Stimulated activated CD4-positive, alpha-beta T cell treated with anti-CD3 and anti-CD28 coated beads, Interleukin-2, amount 100 ng/mL, for 24 hours (primary cell): Measurements from ENCODE around the gene C3.

ENCODE experiments used
- DNase-seq, 2 donors: peaks; one replicate each; pipeline ENCODE4 v3.0.0-alpha.2; 2020

Gene C3

GRCh38 chr19:6744381-6745301, 24.2 kb upstream of the C3 start:
- no peak for DNase-seq

GRCh38 chr19:6743714-6744380, 23.4 kb upstream of the C3 start:
- DNase-seq, result no peak

- DNase-seq, result no peak
These were observed 22.6 kb upstream of the C3 start for GRCh38 chr19:6743066-6743465.

- DNase-seq, result peak; percentile 26 to 28
These were observed 20.3 kb upstream of the C3 start for GRCh38 chr19:6740589-6741343.

GRCh38 chr19:6739883-6740588, 19.6 kb upstream of the C3 start:
- peak; percentile 33 to 39 for DNase-seq

GRCh38 chr19:6739390-6739882, 19.0 kb upstream of the C3 start, which contains the start of gene TRIP10:
TRIP10 (plus strand) TSS chr19:6739680; CDS start chr19:6739762, 82 bp downstream.
- peak; percentile 82 to 83 for DNase-seq

GRCh38 chr19:6738787-6739389, 18.4 kb upstream of the C3 start:
- DNase-seq, result peak in 1 of 2 donors; percentile 34

- DNase-seq, result peak; percentile 80 to 81
These were observed 17.7 kb upstream of the C3 start for GRCh38 chr19:6737873-6738786.

- DNase-seq, result peak; percentile 99
These were observed 16.9 kb upstream of the C3 start, which contains the start of gene GPR108 for GRCh38 chr19:6737284-6737872. GPR108 (minus strand) TSS chr19:6737580; CDS start chr19:6737576, 4 bp downstream.

GRCh38 chr19:6736917-6737283, 16.4 kb upstream of the C3 start:
- DNase-seq, result no peak

- peak; percentile 70 to 74 for DNase-seq
These were observed 15.9 kb upstream of the C3 start for GRCh38 chr19:6736169-6736916.

- no peak for DNase-seq
These were observed 14.9 kb upstream of the C3 start for GRCh38 chr19:6735181-6735911.

GRCh38 chr19:6734096-6734696, 13.7 kb upstream of the C3 start:
- DNase-seq, result no peak

- DNase-seq, result peak in 1 of 2 donors; percentile 38
These were observed 13.1 kb upstream of the C3 start for GRCh38 chr19:6733338-6734095.

- no peak for DNase-seq
These were observed 12.4 kb upstream of the C3 start for GRCh38 chr19:6732803-6733337.

- no peak for DNase-seq
These were observed 11.4 kb upstream of the C3 start for GRCh38 chr19:6731822-6732221.

- DNase-seq, result no peak
These were observed 10.7 kb upstream of the C3 start for GRCh38 chr19:6730941-6731670.
